ENCODE data around the gene MSRB1.
"Not testable (repeated sequence)": the region's sequence is repeated elsewhere in the genome, so short reads cannot be mapped to it uniquely, and the experiment has no call there.

MSRB1 gene

GRCh38 chr16:1915732-1916639, 27.0 kb downstream of the MSRB1 start:
- DNase-seq = no peak

GRCh38 chr16:1914988-1915387, 28.0 kb downstream of the MSRB1 start:
- DNase-seq = no peak

- DNase-seq = no peak
Measured at GRCh38 chr16:1914084-1914608, 28.9 kb downstream of the MSRB1 start.

- no peak for DNase-seq
Measured at GRCh38 chr16:1913327-1914083, 29.5 kb downstream of the MSRB1 start.

- DNase-seq = no peak
Measured at GRCh38 chr16:1912215-1912543, 30.8 kb downstream of the MSRB1 start.

GRCh38 chr16:1911467-1912214, 31.4 kb downstream of the MSRB1 start:
- DNase-seq = no peak

GRCh38 chr16:1909561-1910231, 33.3 kb downstream of the MSRB1 start:
- DNase-seq = no peak

GRCh38 chr16:1908983-1909382, 34.0 kb downstream of the MSRB1 start:
- no peak for DNase-seq

- no peak for DNase-seq
Measured at GRCh38 chr16:1908184-1908583, 34.8 kb downstream of the MSRB1 start.

GRCh38 chr16:1907226-1907860, 35.7 kb downstream of the MSRB1 start:
- DNase-seq = no peak

GRCh38 chr16:1906846-1907165, 36.2 kb downstream of the MSRB1 start:
- no peak for DNase-seq

GRCh38 chr16:1906055-1906845, 36.7 kb downstream of the MSRB1 start:
- no peak for DNase-seq

- DNase-seq = no peak
Measured at GRCh38 chr16:1903845-1904840, 38.9 kb downstream of the MSRB1 start.

GRCh38 chr16:1903220-1903574, 39.8 kb downstream of the MSRB1 start:
- no peak for DNase-seq

GRCh38 chr16:1902547-1903219, 40.3 kb downstream of the MSRB1 start:
- no peak for DNase-seq

GRCh38 chr16:1900452-1900774, 42.6 kb downstream of the MSRB1 start:
- DNase-seq = no peak

- DNase-seq = no peak
Measured at GRCh38 chr16:1899641-1900451, 43.2 kb downstream of the MSRB1 start.

- DNase-seq = not testable (repeated sequence)
Measured at GRCh38 chr16:1897692-1898091, 45.3 kb downstream of the MSRB1 start.
